ENCODE results near the gene HOXC11.

DNA sequence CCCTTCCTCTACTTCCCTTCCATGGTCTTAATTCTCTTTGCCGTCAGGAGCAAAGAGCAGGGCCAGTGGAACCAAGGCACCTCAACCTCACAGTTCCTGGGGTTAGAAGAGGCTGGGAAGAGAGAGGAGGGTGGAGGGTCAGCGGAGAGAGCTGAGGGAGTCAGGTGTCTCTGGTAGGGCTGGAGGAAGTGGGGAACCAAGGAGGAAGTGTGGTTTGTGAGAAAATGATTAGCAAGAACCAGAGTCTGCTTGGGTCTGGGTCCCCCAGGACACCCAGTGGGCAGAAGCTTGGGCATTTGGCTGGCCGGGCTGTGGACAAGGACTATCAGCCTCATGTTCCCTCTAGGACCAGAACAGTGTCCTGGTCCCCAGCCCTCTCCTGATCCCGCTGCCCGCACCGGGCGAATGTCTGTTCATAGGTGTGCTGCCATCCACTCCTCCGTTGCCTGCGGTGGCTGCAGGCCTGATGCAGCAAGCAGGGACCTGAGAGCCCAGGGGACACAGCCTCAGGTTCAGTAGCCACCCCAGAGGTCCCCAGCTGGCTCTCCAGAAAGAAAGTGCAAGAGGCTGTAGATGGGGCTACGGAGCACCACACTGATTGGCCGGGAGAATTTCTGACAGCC, 15.9 kb upstream of the HOXC11 start:
- TF ChIP-seq, protein P1, sequence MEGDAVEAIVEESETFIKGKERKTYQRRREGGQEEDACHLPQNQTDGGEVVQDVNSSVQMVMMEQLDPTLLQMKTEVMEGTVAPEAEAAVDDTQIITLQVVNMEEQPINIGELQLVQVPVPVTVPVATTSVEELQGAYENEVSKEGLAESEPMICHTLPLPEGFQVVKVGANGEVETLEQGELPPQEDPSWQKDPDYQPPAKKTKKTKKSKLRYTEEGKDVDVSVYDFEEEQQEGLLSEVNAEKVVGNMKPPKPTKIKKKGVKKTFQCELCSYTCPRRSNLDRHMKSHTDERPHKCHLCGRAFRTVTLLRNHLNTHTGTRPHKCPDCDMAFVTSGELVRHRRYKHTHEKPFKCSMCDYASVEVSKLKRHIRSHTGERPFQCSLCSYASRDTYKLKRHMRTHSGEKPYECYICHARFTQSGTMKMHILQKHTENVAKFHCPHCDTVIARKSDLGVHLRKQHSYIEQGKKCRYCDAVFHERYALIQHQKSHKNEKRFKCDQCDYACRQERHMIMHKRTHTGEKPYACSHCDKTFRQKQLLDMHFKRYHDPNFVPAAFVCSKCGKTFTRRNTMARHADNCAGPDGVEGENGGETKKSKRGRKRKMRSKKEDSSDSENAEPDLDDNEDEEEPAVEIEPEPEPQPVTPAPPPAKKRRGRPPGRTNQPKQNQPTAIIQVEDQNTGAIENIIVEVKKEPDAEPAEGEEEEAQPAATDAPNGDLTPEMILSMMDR (IDR thresholded peaks at IDR 0.05): no peak
- no peak for TF ChIP-seq EZH2 (IDR thresholded peaks at IDR 0.05; ENCODE audit: borderline replicate concordance, insufficient read depth, low read depth, low read length, poor library complexity, severe bottlenecking)
